HFFc6 (cell line): ENCODE measurements around the gene TADA2A. TPM values are rescaled to one million over a fixed set of nuclear protein-coding genes. Genes with fewer than 3 reads are reported as not detected.

Source experiments
- DNase-seq: peaks from one replicate; pipeline ENCODE4 v3.0.0-alpha.2; 2018
- H3K27ac Mint-ChIP-seq: 2 replicates; pipeline ENCODE4 v1.8.0; 2020; ENCODE audit warnings: mild to moderate bottlenecking, mixed read lengths
- H3K27me3 Mint-ChIP-seq: 2 replicates; pipeline ENCODE4 v1.8.0; 2021; ENCODE audit warnings: mild to moderate bottlenecking, moderate library complexity, mixed read lengths; ENCODE audit not compliant: insufficient read depth
- H3K36me3 Mint-ChIP-seq: 2 replicates; pipeline ENCODE4 v1.8.0; 2021; ENCODE audit warnings: low read depth, mixed read lengths
- H3K4me1 Mint-ChIP-seq: 2 replicates; pipeline ENCODE4 v1.8.0; 2020; ENCODE audit warnings: low read depth, mixed read lengths
- H3K4me3 Mint-ChIP-seq: 2 replicates; pipeline ENCODE4 v1.8.0; 2020; ENCODE audit warnings: mild to moderate bottlenecking, moderate library complexity, mixed read lengths
- H3K9me3 Mint-ChIP-seq: 2 replicates; pipeline ENCODE4 v1.8.0; 2020; ENCODE audit warnings: mild to moderate bottlenecking, mixed read lengths
- total RNA-seq, 6 experiments: library from RNA; stranded (reverse); fragmentation: NEBNext Ultra II Directional; extraction: Animal tissue kit (Norgen Biotek cat#: 25700); gene quantifications; 2 replicates in 1 of 6; 3 replicates in 5 of 6; pipeline ENCODE4 v1.2.3, GENCODE V29; 2021
- TF ChIP-seq, protein P1 (sequence below): fragments of 200-600 bp; sonication (generic); IDR thresholded peaks from 2 replicates; pipeline ENCODE4 v1.5.0; 2021; ENCODE audit warnings: antibody characterized with exemption, mild to moderate bottlenecking

TADA2A gene
- total RNA-seq, 6 experiments from 2014 or later: 12.4 to 17.9 (median 16.2) TPM

DNA sequence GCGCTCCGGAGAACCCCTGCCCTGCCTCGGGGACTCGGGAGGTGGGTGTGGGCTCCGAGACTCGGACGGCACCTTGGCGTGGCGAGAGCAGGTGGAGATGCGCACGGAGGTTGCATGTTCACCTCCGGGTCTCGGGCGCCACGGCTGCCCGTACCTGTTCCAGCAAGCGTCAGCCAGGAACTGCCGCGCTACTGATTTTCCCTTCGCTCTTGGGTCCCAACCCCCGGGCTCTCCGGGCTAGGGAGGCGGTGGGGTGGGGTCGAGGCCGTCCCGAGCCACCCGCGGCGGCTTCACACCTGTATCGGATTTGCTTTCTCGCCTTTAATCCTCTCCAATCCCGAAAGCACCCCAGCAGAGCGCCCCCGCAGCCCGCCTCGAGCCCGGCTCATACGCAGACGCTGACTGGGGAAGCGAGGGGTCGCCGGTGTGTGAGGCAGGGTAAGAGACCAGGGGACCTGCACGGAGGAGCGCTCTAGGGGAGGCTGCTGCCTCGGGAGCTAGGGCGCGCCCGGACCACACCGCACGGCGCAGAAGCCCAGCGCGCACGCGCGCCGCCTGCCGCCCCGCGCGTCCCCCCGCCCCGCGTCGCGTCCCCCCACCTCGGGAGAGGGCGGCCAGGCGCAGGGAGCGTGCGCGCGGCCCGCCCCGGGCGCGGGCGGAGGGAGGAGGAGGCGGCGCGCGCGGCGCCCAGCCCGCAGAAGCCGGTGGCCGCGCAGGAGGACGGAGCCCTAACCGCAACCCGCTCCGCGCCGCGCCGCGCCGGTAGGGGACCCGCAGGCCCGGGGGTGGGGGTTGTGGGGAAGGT lies 82.7 kb downstream of the TADA2A start, which contains the start of gene DUSP14:
DUSP14 (plus strand) TSS at position 695 of the 805 bp plus-strand sequence. CDS start 22,382 bp downstream, outside the sequence.
- H3K36me3 Mint-ChIP-seq: peaks cover 33% of the 10 kb centered on the region
- peak within 1 kb of the TSS; percentile 96 for H3K4me3 Mint-ChIP-seq
- peaks cover 9% of the 10 kb centered on the region for H3K9me3 Mint-ChIP-seq
- H3K27ac Mint-ChIP-seq: peak within 1 kb of the TSS; percentile 95
- TF ChIP-seq, protein P1, sequence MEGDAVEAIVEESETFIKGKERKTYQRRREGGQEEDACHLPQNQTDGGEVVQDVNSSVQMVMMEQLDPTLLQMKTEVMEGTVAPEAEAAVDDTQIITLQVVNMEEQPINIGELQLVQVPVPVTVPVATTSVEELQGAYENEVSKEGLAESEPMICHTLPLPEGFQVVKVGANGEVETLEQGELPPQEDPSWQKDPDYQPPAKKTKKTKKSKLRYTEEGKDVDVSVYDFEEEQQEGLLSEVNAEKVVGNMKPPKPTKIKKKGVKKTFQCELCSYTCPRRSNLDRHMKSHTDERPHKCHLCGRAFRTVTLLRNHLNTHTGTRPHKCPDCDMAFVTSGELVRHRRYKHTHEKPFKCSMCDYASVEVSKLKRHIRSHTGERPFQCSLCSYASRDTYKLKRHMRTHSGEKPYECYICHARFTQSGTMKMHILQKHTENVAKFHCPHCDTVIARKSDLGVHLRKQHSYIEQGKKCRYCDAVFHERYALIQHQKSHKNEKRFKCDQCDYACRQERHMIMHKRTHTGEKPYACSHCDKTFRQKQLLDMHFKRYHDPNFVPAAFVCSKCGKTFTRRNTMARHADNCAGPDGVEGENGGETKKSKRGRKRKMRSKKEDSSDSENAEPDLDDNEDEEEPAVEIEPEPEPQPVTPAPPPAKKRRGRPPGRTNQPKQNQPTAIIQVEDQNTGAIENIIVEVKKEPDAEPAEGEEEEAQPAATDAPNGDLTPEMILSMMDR: no peak
- H3K4me1 Mint-ChIP-seq: peaks cover 68% of the 10 kb centered on the region
- peaks cover 5% of the 10 kb centered on the region for H3K27me3 Mint-ChIP-seq
- peak; percentile 65 for DNase-seq

DNA sequence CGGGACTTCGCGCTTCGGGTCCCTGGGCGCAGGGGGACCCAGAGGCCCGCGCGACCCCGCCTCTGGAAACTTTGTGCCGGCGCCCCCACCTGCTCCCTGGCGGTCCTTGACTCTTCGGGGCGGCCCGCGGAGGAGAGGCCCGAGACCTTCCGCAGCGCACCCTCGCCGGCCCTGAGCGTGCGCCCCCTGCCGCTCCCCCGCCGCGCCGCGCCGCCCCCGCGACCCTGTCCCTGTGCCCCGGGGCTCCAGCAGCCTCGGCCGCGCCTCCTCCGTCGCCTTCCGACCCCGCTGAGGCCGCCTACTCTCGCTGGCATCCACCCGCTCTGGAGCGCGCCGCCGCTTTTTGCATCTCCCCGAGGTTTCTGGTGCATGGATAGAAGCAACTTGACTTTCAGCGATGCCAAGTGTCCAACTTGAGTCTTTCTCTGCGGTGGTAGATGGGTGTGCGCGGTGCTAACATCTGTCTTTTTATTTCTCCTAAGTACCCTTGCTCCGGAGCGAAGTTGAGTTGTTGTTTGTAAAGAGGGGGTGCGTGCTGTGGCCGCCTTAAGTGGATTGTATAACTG lies 83.4 kb downstream of the TADA2A start:
- H3K36me3 Mint-ChIP-seq: peaks cover 38% of the 10 kb centered on the region

DNA sequence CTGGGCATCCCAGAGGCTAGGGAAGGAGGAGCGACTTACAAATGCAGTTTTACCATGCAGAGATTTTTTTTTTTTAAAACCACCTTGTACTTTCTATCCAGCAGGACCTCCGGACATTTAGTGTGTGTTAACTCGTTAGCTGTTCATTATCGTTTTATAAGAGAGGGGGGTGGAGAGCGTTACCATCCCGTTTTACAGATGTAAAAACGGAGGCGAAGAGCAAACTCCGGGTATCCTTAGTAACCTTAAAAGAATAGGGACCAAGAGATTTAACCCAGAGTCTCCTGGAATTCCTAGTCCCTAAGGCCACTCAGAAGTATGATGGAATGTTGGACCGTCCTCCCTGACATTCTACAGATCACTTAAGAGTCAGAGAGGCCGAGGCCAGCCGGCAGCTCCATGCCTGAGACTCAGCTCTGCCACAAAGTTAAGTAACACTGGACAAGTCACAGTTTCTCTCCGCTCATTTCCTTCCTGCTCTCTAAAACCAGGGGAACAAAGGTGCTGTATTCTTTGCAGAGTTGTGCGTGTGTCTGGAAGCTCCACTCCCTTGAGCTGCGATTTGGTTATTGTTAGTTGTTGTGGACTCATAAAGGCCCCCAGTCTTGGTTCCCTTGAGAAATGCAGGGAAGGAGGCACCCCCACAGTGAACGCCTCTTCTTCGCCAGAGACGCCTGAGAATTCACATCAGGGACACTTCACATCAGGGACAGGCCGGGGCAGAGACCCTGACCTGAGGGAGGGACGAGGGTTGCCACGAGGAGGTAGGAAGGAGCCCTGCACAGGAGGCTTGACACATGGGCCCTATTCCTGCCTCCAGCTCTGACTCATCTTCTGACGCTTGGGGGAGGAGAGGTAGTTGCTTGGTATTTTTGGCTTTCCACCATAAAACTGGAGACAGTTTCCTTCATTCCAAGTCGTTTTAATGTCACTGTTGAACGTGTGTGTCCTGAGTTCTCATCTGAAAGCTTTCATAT lies 84.2 kb downstream of the TADA2A start:
- peak overlapping the region; percentile 95 for H3K27ac Mint-ChIP-seq
- peak; percentile 84 for DNase-seq
- H3K27me3 Mint-ChIP-seq: peaks cover 5% of the 10 kb centered on the region
- TF ChIP-seq, protein P1: no peak
- peaks cover 77% of the 10 kb centered on the region for H3K4me1 Mint-ChIP-seq
- H3K9me3 Mint-ChIP-seq: peaks cover 9% of the 10 kb centered on the region
- H3K4me3 Mint-ChIP-seq: peak overlapping the region; percentile 96
- peaks cover 38% of the 10 kb centered on the region for H3K36me3 Mint-ChIP-seq

More for the DNA sequence above, 83.4 kb downstream of the TADA2A start:
- Mint-ChIP-seq H3K4me3 (peak overlapping the region; percentile 96), H3K27ac (peak overlapping the region; percentile 95), H3K4me1 (peaks cover 75% of the 10 kb centered on the region), H3K9me3 (peaks cover 9% of the 10 kb centered on the region), H3K27me3 (peaks cover 5% of the 10 kb centered on the region)
- TF ChIP-seq, protein P1: peak; percentile 75
- DNase-seq: peak; percentile 46

DNA sequence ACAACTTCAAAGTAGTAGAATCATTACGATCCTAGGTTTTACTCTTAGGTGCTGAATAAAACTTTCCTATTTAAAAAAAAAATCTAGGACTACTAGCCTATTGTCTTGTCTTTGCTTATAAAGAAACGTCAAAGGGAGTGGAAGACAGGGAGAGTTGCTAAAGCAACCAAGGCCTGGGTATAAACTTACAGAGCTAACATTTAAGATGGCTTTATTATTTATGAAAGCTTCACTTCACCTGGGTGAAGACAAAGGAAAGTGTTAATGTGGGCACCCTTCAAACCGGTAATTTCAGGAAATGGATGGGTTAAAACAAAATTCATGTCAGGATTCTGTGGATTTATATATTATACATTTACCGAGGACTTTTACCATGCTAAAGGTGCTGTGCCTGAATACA lies 85.5 kb downstream of the TADA2A start:
- H3K27me3 Mint-ChIP-seq: peaks cover 5% of the 10 kb centered on the region
- H3K27ac Mint-ChIP-seq: peak overlapping the region; percentile 95
- DNase-seq: no peak
- peak overlapping the region; percentile 96 for H3K4me3 Mint-ChIP-seq
- H3K36me3 Mint-ChIP-seq: peaks cover 38% of the 10 kb centered on the region
- H3K4me1 Mint-ChIP-seq: peaks cover 65% of the 10 kb centered on the region
- H3K9me3 Mint-ChIP-seq: peaks cover 9% of the 10 kb centered on the region
- TF ChIP-seq, protein P1: no peak
